Measurements from ENCODE around the gene DYNLRB2.

Gene DYNLRB2

DNA sequence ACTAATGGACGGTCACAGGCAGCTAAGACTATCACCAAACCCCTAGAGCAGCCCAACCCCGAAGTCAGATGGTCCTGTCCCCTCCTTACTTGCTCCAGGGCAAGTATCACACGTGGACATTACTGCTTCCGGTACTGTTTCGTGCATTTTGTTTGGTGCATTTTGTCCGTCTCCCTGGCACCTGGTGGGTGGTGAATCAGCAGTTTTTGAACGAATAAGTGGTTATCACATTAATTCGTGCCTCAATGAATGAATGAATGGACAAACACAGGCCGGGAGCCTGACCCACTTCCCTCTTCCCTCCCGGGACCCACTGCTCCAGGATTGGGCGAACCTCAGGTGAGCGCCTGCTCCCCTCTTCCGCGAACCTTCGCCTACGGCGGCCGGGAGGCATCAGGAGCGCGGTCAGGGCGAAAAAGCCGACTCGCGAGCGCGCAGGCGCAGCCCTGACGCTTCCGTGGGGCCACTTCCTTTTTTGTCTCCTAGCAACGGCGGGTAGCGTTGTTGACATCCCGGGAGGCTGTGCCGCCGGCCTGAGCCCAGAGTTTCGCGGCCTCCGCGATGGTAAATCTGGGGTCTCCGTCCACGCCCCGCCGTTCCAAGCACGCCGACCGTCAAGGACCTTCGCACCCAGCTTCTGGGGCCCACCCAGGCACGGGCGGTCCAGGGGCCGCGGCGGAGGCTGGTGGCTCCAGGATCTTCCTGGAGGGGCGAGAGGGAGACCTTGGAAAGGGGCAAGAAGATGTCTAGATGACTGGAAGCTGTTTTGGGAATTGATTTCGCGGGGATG is at the start of gene DYNLRB2:
DYNLRB2 (plus strand) TSS at position 478 of the 790 bp plus-strand sequence; CDS start at position 562, 84 bp downstream.
- peak; percentile 97 for DNase-seq

DNA sequence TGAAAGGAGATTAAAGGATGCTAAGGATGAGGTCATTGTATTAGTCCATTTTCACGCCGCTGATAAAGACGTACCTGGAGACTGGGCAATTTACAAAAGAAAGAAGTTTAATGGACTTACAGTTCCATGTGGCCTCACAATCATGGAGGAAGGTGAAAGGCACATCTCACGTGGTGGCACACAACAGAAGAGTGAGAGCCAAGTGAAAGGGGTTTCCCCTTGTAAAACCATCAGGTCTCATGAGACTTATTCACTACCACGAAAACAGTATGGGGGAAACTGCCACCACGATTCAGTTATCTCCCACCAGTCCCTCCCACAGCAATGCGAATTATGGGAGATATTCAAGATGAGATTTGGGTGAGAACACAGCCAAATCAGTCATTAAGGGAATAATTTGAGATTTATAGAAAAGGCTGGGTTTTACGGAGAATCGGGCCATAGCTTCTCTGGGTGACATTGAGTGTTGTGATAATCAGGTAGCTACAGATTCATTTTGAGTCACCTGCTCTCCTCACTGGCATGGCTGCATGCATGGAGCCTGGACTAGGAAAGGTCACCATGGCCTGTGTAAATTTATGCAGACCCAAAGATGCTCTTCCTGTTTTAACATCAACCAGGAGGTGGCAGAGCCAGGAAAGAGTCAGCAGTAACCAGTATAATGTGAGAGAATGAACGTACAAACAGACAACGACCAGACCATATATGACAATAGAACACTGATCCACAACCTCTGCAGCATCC is 40.5 kb upstream of the DYNLRB2 start:
- peak; percentile 10 for DNase-seq

DNA sequence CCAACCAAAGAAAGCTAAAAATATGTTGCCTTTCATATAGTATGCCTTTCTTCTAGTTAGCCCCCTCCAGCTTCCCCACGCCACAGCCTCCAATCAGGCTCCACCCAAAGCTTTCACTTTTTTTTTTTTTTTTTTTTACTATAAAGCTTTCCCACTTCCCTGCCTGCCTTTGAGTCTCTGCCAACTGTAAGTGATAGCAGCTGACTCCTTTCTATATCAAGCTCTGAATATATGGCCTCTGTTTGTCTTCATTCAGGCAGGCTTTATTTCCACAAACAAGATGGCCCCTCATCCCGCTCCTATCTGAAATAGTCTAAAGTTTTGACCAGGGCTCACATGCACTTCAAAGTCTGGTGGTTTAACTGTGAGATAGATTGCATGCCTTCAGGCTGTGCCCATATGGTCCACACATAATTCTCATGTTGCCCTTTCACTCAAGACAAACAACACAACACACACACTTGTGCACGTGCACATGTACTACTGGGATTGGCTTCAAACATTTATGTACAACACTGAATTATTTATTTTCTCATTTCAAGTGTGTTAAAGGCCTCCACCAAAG is 39.8 kb upstream of the DYNLRB2 start:
- DNase-seq: no peak

DNA sequence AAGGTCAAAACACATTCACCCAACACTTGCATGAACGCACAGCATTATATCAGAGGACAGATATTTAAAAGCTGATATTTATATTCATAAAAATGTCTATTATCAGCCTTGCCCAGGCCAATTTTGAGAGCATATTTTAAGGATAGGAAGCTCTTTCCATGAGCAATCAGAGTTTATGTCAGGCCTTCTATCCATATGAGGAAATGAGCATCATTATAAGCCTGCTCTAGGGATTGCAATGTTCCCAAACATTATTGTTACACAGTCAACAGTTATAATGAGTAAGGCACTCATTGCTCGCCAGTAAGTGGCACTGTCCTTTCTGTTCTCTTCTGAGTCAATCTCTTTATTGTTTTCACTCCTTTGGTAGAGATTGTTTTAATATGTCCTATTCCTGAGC is 37.7 kb upstream of the DYNLRB2 start:
- DNase-seq: no peak

DNA sequence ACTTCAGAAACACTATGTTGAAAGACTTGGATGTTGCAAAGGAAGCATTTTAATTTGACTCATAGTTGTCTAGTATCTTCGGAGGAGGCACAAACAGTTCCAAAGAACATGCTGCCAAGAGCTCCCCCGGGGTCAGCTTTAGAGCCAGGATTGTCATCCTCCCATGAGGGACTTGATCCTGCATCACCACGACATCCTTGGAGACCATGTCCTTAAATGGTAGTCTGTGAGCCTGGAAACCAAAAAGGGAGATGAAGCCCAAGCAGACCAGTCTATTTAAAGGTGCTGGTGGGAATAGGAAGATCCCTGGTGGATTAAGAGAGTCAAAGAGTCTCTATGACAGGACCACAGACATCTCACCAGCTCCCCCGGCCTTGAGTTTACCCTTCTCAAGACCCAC is 33.3 kb upstream of the DYNLRB2 start:
- no peak for DNase-seq

DNA sequence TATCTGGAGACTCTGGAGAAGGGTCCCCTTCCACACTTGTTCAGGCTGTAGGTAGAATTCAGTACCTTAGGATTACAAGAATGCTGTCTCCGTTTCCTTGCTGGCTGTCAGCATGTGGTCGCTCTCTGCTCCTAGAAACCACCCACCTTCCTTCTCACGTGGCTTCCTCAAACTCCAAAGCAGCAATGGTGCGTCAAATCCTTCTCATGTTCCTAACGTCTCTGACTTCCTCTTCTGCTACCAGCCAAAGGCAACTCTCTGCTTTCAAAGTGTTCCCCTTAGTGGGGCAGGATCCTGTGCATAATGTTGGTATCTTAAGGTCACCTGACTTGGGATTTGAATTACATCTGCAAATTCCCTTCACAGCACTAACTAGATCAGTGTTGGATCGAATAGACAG is 30.9 kb upstream of the DYNLRB2 start:
- DNase-seq: no peak

DNA sequence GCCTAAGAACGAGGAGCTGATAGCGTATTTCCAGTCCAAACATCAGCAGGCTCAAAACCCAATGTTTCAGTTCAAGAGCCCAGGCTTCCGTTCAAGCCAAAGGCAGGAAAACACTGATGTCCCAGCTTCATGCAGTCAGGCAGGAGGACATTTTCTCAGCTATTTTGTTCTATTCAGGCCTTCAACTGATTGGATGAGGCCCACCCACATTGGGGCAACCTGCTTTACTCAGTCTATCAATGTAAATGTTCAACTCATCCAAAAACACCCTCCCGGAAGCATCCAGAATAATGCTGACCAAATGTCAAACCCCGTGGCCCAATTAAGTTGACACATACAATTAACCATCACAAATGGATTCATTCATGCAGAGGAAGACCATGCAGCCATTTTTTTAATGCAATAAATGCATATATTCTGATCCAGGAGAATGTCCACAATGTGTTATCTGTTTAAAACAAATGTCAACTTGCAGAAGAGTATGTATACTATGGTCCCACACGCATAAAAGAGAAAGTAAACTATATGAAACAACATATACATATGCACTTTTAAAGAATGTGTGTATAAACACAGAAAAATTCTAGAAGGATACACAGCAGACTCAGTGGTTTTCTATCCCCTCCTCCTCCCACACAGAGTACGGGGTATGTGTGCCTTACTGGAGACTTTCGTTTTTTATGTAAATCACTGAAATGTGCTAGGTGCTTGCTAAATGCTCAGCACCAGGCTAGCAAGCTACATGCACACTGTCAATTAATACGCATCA is 28.8 kb upstream of the DYNLRB2 start:
- no peak for DNase-seq

DNA sequence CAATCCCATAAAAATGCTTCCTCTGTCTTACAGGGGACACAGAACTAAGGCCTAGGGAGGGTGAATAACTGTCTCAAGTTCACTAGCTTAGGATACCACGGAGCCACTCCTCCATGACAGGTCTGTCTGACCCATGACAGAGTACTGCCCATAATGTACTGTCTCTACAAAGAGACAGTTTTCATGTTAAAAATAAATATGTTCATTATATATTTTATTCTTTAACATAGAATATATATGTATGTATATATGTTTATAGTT is 28.3 kb upstream of the DYNLRB2 start:
- no peak for DNase-seq

DNA sequence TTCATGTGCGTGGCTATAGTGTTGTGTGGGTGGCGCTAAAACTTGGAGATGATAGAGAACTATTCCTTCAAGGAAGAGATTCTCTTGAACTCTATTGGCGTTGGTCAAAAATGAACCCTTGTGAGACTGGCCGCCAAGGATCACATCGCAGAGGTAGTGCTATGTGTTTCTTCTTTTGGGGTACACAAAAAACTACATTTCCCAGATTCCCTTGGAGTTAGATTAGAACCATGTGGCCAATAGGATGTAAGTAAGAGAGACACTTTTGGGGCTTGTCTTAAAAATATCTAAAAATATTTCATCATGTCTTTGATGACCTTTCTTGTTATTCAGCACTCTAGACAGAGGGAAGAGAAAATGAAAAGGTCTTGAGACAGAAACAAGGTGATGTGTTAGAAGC is 25.4 kb upstream of the DYNLRB2 start:
- DNase-seq: no peak

DNA sequence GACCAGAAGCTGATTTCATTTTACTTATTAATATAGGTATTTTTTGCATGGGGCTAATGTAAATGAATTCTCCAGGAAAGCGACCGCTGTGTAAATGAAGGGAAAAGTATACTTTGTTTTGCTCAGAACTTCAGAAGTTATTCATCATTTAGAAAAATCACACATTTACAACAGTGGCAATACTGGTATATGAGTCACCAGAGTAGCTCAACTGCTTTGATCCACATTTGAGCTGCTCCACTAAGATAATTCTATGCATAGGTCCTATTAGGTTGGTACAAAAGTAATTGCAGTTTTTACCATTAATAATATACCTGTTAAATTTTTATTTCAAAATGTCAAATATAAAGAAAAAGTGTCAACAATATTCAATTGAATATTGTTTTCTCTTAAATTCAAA is 22.9 kb upstream of the DYNLRB2 start:
- no peak for DNase-seq

DNA sequence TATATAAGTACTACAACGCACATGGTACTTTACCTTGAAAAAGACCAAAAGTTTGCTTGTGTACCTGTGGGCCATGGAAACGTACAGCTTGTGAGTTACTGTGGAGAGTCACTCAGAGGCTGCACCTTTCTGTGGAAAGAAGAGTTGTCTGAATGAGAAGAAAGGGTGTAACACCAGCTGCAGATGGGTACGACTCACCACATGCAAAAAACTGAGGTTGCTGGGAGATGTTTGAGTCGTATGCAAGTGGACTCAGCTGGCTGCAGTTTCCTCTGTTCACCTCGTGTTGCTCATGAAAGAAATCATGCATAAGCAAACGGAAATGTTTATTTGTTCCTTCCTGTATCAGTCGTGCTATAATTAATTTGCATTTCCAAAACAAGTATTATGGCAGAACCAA is 22.4 kb upstream of the DYNLRB2 start:
- DNase-seq: peak; percentile 51

DNA sequence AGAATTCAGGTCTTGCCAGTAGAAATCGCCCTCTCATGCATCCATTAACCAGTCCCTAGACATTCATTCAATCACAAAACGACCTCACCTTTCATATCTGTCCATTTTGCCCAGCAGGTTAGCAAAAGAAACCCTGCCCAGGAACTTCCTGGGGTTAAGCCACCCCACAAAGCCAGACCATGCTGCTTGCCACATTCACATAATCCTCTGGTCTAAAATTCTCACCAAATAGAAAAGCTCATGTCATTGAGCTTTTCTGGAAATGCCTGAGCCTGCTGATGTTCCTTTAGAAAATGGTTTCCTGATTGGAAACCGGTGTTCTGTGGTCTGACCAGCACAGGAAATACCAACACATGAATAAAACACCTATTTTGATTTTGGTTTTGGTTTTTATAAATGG is 21.6 kb upstream of the DYNLRB2 start:
- DNase-seq: no peak

DNA sequence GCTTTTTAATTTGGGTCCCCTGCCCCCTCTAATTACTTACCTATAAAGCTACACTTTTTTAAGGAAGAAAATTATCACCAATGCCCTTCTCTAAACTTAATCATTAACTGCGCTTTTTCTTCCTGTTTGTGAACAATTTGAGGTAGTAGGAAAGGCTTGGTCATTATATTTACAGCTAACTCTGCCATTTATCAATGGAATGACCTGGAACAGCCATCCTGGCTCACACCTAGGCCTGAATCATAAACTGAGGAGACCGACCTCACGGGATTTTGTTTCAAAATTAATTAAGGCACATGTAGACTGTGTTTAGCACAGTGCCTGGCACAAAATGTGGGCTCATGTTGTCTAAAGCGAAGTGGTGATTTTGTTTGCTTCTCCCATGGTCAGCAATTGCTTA is 15.4 kb upstream of the DYNLRB2 start:
- DNase-seq: no peak

DNA sequence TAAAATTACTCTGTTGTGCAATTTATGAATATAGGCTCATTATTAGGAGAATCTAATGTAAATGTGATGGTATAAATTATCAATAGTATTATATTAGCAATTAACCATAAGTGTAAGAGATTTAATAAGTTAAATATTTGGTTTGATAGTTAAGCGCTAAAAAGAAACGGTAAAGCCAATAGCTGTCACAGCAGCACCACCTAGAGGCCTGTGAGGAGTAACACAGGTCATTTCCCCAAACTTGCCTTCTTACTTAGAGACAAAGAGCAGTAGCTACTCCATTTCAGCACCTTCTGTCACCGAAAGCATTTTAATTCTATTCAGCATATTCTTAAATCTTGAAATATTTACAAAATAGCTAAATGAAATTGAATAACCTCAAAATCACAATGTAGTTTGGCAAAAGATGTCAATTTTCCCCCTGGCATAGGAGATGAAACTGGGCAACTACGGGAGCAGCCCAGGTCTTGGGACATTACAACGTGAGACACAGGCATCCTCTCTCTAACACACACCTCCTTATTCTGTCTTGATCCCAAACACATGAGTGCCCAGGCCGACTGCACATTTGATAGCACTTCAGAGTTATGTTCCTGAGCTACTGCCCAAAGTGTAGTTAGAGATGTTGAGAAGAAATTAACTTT is 14.3 kb upstream of the DYNLRB2 start:
- DNase-seq: peak; percentile 70

DNA sequence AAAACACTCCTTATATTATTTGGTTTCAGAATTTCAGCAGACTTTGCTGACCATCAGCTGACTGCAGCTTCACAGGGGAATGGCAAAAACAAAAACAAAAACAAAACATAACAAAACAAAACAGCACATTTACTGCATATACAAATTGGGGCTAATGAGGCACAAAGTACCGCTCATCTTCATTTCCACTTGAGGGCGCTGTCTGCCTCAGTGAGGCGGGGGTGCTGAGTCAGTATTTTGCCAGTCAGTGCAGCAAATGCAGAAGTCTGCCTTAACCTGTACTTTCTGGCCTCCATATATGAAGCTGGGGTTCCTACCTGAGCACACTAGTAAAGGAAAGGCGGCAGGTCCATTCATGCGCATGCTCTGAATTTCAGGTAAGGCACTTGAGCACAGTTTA is 13.5 kb upstream of the DYNLRB2 start:
- DNase-seq: peak; percentile 69

DNA sequence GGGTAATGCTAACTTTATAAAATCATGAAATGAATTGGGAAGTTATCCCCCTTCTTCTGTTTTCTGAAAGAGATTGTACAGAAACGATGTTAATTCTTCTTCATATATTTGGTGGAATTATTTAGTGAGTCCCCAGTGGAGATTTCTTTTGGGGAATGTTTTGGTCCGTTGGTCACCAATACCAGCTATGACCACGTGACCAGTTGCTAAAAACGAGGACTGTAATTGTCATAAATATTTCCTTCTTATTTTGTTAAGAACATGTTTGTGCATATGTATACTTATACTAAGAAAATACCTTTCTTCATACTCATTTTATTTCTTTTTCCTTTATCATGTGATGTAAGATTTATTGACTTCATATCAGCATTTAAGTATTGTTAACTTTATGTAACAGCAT is 10.3 kb upstream of the DYNLRB2 start:
- DNase-seq: no peak

DNA sequence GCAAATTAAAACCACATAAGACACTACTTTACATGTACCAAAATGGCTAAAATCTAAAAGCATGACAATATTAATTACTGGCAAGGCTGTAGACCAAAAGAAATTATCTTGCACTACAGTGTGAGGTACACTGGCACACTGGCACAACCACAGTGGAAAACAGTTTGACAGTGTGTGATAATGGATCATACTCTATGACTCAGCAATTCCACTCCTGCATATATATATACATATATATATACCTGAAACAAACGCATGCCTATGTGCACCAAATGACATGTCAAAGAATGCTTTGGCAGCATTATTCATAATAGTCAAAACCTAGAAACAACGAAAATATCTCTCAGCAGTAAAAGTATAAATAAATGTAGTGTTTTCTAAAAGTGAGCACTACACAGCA is 4.6 kb upstream of the DYNLRB2 start:
- DNase-seq: peak; percentile 6

DNA sequence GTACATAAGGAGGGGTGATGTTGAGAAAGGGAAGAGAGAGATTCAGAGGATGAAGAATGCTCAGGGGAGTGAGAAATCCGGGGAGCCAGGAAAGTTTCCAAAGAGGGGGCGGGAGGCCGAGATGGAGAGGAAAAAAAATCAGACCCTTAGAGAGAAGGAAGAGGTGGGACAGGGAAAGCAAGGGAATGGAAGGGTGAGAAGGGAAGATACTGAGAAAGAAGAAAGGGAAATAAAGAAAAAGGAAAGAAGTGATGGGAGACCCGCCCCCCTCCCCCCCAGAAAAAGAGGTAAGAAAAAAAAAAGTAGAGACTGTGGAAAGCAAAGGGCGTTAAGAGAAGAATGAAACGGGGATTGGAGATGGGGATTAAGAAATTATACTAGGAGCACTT is 507 bp downstream of the DYNLRB2 start:
- no peak for DNase-seq

DNA sequence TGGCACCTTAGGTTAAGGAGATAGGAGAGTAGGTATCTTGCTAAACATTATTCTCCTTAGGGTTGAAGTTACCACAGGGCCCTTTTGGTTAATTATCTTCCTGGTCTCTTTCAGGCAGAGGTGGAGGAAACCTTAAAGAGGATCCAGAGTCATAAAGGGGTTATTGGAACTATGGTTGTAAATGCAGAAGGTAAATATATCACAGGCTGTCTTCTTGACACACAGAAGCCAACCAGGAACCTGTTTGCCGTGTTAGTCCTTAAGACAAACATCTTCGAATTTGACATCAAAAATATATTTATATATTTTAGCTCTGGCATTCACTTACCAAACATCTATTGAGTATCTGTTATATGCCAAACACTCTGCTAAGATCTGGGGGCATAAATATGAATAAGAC is 2.4 kb downstream of the DYNLRB2 start:
- DNase-seq: no peak

DNA sequence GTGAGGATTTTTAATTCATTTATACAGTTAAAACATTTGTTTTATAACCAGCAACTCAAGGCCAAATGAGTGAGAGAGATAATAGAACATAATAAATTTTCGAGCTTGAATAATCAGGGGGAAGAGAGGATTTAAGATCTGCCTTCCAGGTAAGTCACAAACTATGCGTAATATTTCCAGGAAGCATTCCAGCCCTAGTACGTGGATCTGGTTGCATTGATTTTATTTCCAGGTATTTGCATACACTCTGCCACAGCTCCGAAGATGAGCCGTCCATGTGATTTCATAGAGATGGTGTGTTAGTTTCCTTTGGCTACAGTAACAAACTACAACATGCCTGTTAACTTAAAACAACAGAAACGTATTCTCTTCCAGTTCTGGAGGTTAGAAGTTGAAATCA is 3.5 kb downstream of the DYNLRB2 start:
- DNase-seq: no peak

DNA sequence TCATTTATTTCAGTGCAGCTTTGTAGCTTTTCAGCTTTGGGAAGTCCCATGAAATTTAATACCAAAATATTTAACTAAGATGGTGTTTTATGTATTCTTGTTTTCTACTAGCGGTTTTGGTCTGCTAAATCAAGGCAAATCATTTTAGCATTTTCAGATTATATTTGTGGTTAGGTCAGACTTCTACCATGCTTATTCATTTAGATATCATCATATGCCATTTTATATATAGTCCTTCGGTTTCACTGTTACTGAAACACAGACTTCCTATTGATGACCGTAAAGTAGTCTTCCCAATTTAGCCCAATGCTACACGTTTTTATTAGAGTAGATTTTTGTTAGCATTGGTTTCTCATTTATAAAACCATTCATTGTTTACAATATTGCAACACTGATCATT is 5.5 kb downstream of the DYNLRB2 start:
- DNase-seq: no peak

DNA sequence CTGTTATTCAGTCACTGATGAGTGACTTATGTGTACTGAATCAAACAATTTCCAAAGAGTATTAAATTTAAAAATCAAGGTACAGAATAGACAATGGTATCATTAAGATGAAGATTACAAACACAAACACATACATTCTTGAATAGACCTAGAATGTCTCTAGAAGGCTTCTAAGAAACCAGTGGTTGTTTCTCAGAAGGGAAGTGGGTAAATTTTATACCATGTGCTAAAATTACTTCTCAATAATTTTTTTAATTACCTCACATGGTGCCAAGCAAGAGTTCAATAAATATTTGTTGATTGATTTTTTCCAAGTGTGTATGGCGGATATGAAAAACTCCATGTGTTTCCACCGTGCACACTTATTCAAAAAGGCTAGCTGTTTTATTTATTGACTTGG is 6.4 kb downstream of the DYNLRB2 start:
- DNase-seq: no peak

DNA sequence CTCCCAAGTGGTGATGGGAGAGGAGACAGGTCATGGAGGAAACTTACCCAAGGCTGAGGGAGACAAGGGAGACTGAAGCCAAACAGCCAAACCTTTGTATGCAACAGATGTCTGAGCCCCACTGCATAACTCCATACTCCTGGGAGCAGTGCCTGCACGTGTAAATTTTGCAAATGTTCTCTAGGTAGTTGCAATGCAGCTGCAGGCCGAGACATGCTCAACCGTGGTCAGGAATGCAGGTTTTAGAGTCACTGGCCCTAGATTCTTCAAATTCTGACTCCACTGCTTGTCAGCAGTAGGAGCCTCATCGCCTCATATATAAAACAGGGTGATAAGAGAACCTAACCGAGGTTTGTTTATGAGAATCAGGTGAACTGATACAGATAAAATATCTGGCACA is 11.5 kb downstream of the DYNLRB2 start:
- no peak for DNase-seq
